HepG2 (cell line): ENCODE results near the gene COCH. TPM values are rescaled to one million over a fixed set of nuclear protein-coding genes. Genes with fewer than 3 reads are reported as not detected.

Experiments used
- ATAC-seq: fragments of 200-7000 bp; cut with Tn5 transposase; 3 replicates; pipeline ENCODE4 v1.9.1; 2020; ENCODE audit warnings: mild to moderate bottlenecking, moderate library complexity
- BruUV-seq: library from RNA; stranded (reverse); fragments of 400-500 nt; replicated peaks from 2 replicates; lab custom pipeline; 2021; lab: Mats Ljungman, UMichigan
- CTCF ChIA-PET: fragments of 300-600 bp; formaldehyde crosslinking; extraction: SDS; loops from one replicate; lab custom pipeline; 2021; ENCODE audit warnings: low total read pairs, inconsistent platforms, low intra/inter-chr PET ratio; lab: Yijun Ruan, JAX
- POLR2A ChIA-PET: fragments of 350-600 bp; sonication (Branson Sonifier 250); formaldehyde crosslinking; loops from one replicate; lab custom pipeline; 2020; ENCODE audit warnings: antibody characterized with exemption, inconsistent platforms; lab: Yijun Ruan, JAX
- DNase-seq: peaks from one replicate; pipeline ENCODE4 v3.0.0-alpha.2; 2015; ENCODE audit warnings: low spot score
- FAIRE-seq: peaks from 3 replicates; lab custom pipeline; 2011; peaks lifted over from hg19 to GRCh38; lab: Jason Lieb, UNC
- H2AFZ ChIP-seq: one replicate; pipeline ENCODE4 v1.6.1; 2011; ENCODE audit warnings: low read length, inconsistent platforms
- H3K27ac ChIP-seq: fragments of 300-600 bp; 3 replicates; pipeline ENCODE4 v1.8.0; 2011; ENCODE audit warnings: mixed run types, mild to moderate bottlenecking, mixed read lengths, low read length, inconsistent platforms; ENCODE audit not compliant: insufficient read depth; ENCODE audit errors: extremely low read length
- H3K27me3 ChIP-seq, 2 experiments: fragments of 200-600 bp in 1 of 2; 2 replicates in 1 of 2; 3 replicates in 1 of 2; pipeline versions ENCODE4 v1.6.0 to v1.8.0; 2011; ENCODE audit warnings: low read length in 2 of 2, mild to moderate bottlenecking in 2 of 2, moderate library complexity in 2 of 2, inconsistent platforms in 1 of 2; ENCODE audit not compliant: insufficient read depth in 2 of 2, control insufficient read depth in 1 of 2
- H3K36me3 ChIP-seq, 2 experiments: fragments of 200-600 bp in 1 of 2; replicated peaks in 1 of 2; 2 replicates in 1 of 2; 3 replicates in 1 of 2; pipeline versions ENCODE4 v1.5.1 to v1.8.0; 2011; ENCODE audit warnings: low read length in 2 of 2, inconsistent platforms in 1 of 2; ENCODE audit not compliant: insufficient read depth in 2 of 2, control insufficient read depth in 1 of 2
- H3K4me1 ChIP-seq: 2 replicates; pipeline ENCODE4 v1.5.1; 2012; ENCODE audit warnings: low read length, inconsistent platforms; ENCODE audit not compliant: insufficient read depth
- H3K4me2 ChIP-seq: 2 replicates; pipeline ENCODE4 v1.6.0; 2011; ENCODE audit warnings: low read depth, low read length, inconsistent platforms
- H3K4me3 ChIP-seq, 3 experiments: fragments of 200-600 bp in 1 of 3; sonication (generic), shearing (Covaris generic) in 1 of 3; replicated peaks in 1 of 3; 2 replicates each; pipeline ENCODE4 v1.5.1; 2011 to 2016; ENCODE audit warnings: low read length in 3 of 3, inconsistent platforms in 2 of 3, low read depth in 2 of 3, mild to moderate bottlenecking in 2 of 3, control low read depth in 1 of 3, mixed read lengths in 1 of 3; ENCODE audit not compliant: insufficient read depth in 1 of 3
- H3K79me2 ChIP-seq: one replicate; pipeline ENCODE4 v1.6.1; 2011; ENCODE audit warnings: low read length, inconsistent platforms; ENCODE audit not compliant: insufficient read depth
- H3K9ac ChIP-seq: 2 replicates; pipeline ENCODE4 v1.6.0; 2011; ENCODE audit warnings: mild to moderate bottlenecking, low read depth, low read length, inconsistent platforms; ENCODE audit not compliant: insufficient read depth
- H3K9me3 ChIP-seq: 2 replicates; pipeline ENCODE4 v1.5.1; 2012; ENCODE audit warnings: mild to moderate bottlenecking, low read length
- H4K20me1 ChIP-seq: 2 replicates; pipeline ENCODE4 v1.6.0; 2011; ENCODE audit warnings: inconsistent platforms, mild to moderate bottlenecking, low read length, moderate library complexity; ENCODE audit not compliant: insufficient read depth
- DMAP1 ChIP-seq: IDR thresholded peaks from 2 replicates; pipeline ENCODE4 v1.6.1; 2016
- HOXA3 ChIP-seq: sonication (generic); formaldehyde crosslinking; IDR thresholded peaks from 2 replicates; pipeline ENCODE4 v1.5.0; 2020; ENCODE audit warnings: missing genetic modification reagents
- MAFF ChIP-seq: IDR thresholded peaks from 2 replicates; pipeline ENCODE4 v1.6.1; 2011; ENCODE audit warnings: low read depth, low read length, improper control_type of control experiment
- MAFK ChIP-seq, 2 experiments: IDR thresholded peaks in 1 of 2; conservative IDR thresholded peaks in 1 of 2; 2 replicates each; pipeline ENCODE4 v1.6.1; 2011; ENCODE audit warnings: improper control_type of control experiment in 2 of 2, low read length in 2 of 2
- NFE2L2 ChIP-seq: fragments of 150-350 bp; IDR thresholded peaks from 2 replicates; pipeline ENCODE4 v1.6.1; 2014; ENCODE audit warnings: low read length
- NR1H2 ChIP-seq: sonication (generic); formaldehyde crosslinking; IDR thresholded peaks from 2 replicates; pipeline ENCODE4 v1.8.1; 2022; ENCODE audit warnings: low read depth, missing genetic modification reagents, borderline replicate concordance
- TEAD3 ChIP-seq: optimal IDR thresholded peaks from 2 replicates; pipeline ENCODE3; 2016; ENCODE audit warnings: borderline replicate concordance
- ZNF350 ChIP-seq: sonication (generic); formaldehyde crosslinking; IDR thresholded peaks from 2 replicates; pipeline ENCODE4 v1.4.0; 2020; ENCODE audit warnings: mild to moderate bottlenecking, low read depth, missing genetic modification reagents, borderline replicate concordance
- ZNF775 ChIP-seq: sonication (generic); formaldehyde crosslinking; IDR thresholded peaks from 2 replicates; pipeline ENCODE4 v1.4.0; 2020; ENCODE audit warnings: missing genetic modification reagents, mild to moderate bottlenecking, moderate library complexity, borderline replicate concordance
- ZSCAN30 ChIP-seq: sonication (generic); formaldehyde crosslinking; IDR thresholded peaks from 2 replicates; pipeline ENCODE4 v1.5.0; 2020; ENCODE audit warnings: mild to moderate bottlenecking, missing genetic modification reagents
- WGBS: methylation state at CpG from one replicate; pipeline ENCODE4 v1.1.6; 2017; ENCODE audit warnings: low lambda C conversion rate; 5-methylcytosine and 5-hydroxymethylcytosine counted together
- in situ Hi-C: cut with HindIII; loops from 2 replicates; pipeline ENCODE4 v1.10.0; 2017; ENCODE audit warnings: low pct_unique_long_range_greater_than_20kb; ENCODE audit not compliant: extremely low pct_ligation_motif_present
- intact Hi-C: fragments of 100-400 bp; cut with micrococcal nuclease; formaldehyde crosslinking; loops from one replicate; pipeline ENCODE4 v1.10.0; 2022; ENCODE audit not compliant: unreplicated experiment
- polyA plus RNA-seq, 8 experiments: library from polyadenylated mRNA; depleted of rRNA in 3 of 8; stranded (reverse) in 7 of 8; unstranded in 1 of 8; fragments of >200 nt; fragmentation: Illumina TruSeq in 4 of 8; extraction: Trizol in 4 of 8; gene quantifications; 2 replicates each; pipeline versions ENCODE4 v1.2.1 to v1.2.3, GENCODE V29; 2011 to 2016; ENCODE audit warnings: low read depth in 4 of 8, missing spikeins in 1 of 8, mixed read lengths in 1 of 8; ENCODE audit not compliant: insufficient read depth in 1 of 8
- total RNA-seq, 5 experiments: library from RNA; depleted of rRNA; stranded (reverse); fragments of >200 nt; fragmentation: Illumina TruSeq; extraction: Trizol; gene quantifications; 2 replicates each; pipeline ENCODE4 v1.2.3, GENCODE V29; 2016; ENCODE audit warnings: low read depth in 1 of 5
- TF ChIP-seq, protein P1 (sequence below): sonication (generic); formaldehyde crosslinking; conservative IDR thresholded peaks from 2 replicates; pipeline ENCODE4 v1.4.0; 2020; ENCODE audit warnings: missing genetic modification reagents
- TF ChIP-seq, protein P2 (sequence below): sonication (generic); formaldehyde crosslinking; IDR thresholded peaks from 2 replicates; pipeline ENCODE4 v1.5.0; 2020; ENCODE audit warnings: missing genetic modification reagents
- TF ChIP-seq, protein P3 (sequence below): IDR thresholded peaks from 2 replicates; pipeline ENCODE4 v1.6.1; 2016; ENCODE audit warnings: mild to moderate bottlenecking, missing biosample characterization, missing genetic modification reagents

COCH gene
- total and polyA plus RNA-seq, 2 of the 13 experiments (the other 11 are each of a cell fraction or from before 2014, with no cell fraction given) = 78.2 to 79.3 TPM

DNA sequence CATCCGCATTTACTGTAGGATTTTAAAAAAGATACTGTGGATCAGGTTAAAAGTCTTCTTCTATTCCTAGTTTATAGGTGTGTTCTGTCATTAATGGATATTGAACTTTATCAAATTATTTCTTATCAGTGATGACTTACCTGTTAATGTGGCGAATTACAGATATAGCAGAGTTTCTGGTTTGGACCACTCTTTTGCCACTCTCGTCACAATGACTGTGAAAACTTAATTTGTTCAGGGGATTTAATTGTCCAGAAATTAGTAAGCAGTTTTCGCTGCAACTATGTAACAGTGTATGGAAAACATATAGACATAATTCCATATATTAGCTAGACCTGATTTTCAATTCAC is 14.9 kb downstream of the COCH start (continued):
- TF ChIP-seq NR1H2 (CRISPR knock-in tag) (no peak), DMAP1 (CRISPR knock-in tag) (0 out of 2 replicates have a peak, but pooled peaks have one; percentile 4), ZNF350 (CRISPR knock-in tag) (no peak), ZNF775 (CRISPR knock-in tag) (no peak), TEAD3 (CRISPR knock-in tag) (no peak), HOXA3 (no peak)
- TF ChIP-seq, protein P1, sequence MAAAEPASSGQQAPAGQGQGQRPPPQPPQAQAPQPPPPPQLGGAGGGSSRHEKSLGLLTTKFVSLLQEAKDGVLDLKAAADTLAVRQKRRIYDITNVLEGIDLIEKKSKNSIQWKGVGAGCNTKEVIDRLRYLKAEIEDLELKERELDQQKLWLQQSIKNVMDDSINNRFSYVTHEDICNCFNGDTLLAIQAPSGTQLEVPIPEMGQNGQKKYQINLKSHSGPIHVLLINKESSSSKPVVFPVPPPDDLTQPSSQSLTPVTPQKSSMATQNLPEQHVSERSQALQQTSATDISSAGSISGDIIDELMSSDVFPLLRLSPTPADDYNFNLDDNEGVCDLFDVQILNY (CRISPR knock-in tag) = no peak
- TF ChIP-seq, protein P2, sequence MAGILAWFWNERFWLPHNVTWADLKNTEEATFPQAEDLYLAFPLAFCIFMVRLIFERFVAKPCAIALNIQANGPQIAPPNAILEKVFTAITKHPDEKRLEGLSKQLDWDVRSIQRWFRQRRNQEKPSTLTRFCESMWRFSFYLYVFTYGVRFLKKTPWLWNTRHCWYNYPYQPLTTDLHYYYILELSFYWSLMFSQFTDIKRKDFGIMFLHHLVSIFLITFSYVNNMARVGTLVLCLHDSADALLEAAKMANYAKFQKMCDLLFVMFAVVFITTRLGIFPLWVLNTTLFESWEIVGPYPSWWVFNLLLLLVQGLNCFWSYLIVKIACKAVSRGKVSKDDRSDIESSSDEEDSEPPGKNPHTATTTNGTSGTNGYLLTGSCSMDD (CRISPR knock-in tag) = no peak

DNA sequence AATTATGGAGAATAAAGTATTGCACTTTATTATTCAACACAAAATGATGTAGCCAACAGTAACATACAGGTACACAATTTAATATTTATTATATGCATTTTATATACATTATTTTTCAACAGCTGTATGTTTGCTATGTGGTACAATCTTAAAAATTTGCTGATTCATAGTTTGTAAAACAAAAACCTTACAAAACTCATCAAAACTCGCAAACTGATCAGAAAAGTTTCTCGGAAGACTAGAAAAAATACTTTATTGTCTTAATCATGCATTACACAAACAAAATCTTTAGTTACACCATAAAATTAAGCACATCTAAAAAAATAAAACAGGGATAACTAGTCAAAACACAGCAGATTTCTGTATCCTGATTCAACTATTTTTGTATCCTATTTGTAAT is 19.5 kb downstream of the COCH start:
- TF ChIP-seq MAFF (peak; percentile 69), NFE2L2 (peak; percentile 79), MAFK (conservative IDR thresholded peaks at IDR 0.05 in 1 of 2, IDR thresholded peaks at IDR 0.05 in 1 of 2; ENCODE audit: low read length in 2 of 2) (peak; percentile 66 to 76; a peak in 3 of 4 replicates), ZSCAN30 (CRISPR knock-in tag) (no peak)
- TF ChIP-seq, protein P3, sequence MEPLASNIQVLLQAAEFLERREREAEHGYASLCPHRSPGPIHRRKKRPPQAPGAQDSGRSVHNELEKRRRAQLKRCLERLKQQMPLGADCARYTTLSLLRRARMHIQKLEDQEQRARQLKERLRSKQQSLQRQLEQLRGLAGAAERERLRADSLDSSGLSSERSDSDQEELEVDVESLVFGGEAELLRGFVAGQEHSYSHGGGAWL (CRISPR knock-in tag) = no peak
- in situ Hi-C loops = no loop called here
- Histone ChIP-seq H3K4me2 (no peak overlapping the region), H3K36me3 (peaks cover 12 to 46% of the 10 kb centered on the region in 2 experiments), H2AFZ (no peak overlapping the region), H3K9ac (no peak overlapping the region), H3K4me1 (peaks cover 12% of the 10 kb centered on the region), H3K4me3 (no peak overlapping the region), H3K27ac (no peak overlapping the region), H4K20me1 (no peaks in the 10 kb centered on the region), H3K27me3 (no peaks in the 10 kb centered on the region), H3K79me2 (no peaks in the 10 kb centered on the region), H3K9me3 (no peaks in the 10 kb centered on the region)
- ChIA-PET POLR2A (no interaction called here), CTCF (no interaction called here)
- intact Hi-C loops = no loop called here
- DNase-seq = no peak
- 96% methylated on average over 2 of the region's 2 CpGs for WGBS
- no peak for ATAC-seq
- no peak for FAIRE-seq
- no TSS peak for BruUV-seq
